ENCODE data around the gene ARFIP2. TPM values are rescaled to one million over a fixed set of nuclear protein-coding genes. Genes with fewer than 3 reads are reported as not detected.
"Not testable (repeated sequence)": the region's sequence is repeated elsewhere in the genome, so short reads cannot be mapped to it uniquely, and the experiment has no call there.

Gene ARFIP2
- total and polyA plus RNA-seq, 10 donors, result 23.4 to 72.7 (median 36.1) TPM

DNA sequence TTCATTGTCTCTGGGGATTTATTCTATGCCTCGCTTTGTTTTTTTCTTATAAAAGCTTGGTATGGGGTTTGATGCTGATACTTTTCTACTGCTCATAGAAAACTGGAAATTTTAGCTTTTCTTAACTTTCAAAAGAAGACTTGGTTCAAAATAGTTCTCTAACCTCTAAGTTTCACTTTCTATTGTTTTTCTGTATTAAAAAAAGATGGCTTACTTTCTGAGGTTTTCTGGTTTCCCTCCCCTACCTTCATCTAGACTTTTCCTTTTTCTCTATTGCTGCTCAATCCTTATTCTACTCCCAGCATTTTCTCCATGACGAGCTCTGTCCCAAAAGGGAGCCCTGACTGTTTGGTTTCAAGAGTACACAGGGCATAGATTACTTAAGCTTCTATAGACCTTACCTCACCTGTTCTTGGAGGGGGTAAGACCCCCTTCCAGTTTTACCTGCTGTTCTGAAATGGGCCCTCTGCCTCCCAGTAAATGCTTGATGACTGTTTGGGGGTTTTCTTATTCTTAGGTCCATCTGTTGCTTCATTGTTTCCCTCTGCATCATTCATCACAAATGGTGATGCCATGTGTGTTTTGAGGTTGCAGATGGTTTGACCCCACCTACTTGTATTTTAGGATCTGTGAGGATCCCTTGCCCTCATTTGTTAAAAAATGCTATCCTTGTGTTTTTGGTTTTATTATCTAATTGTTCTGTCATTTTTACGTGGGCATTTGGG lies 45.4 kb upstream of the ARFIP2 start:
- H3K4me3 ChIP-seq, result no peak overlapping the region
- H3K4me1 ChIP-seq, result peaks cover 0 to 10% (median 0%) of the 10 kb centered on the region in 6 donors
- no peaks in the 10 kb centered on the region for H3K9me3 ChIP-seq
- H3K27me3 ChIP-seq (replicated peaks in 1 of 7), result no peaks in the 10 kb centered on the region
- peaks cover 0 to 36% (median 10%) of the 10 kb centered on the region in 6 donors for H3K36me3 ChIP-seq
- intact Hi-C loops (cut with DNase I; ENCODE audit: low total_unique reads), result no loop called here
- no peak for TF ChIP-seq POLR2AphosphoS5 (IDR thresholded peaks at IDR 0.05)
- no peak for DNase-seq
- no peak overlapping the region for H3K27ac ChIP-seq
- WGBS, 5 donors, result 80 to 83% (median 83%) methylated on average over 3 of the region's 3 CpGs

DNA sequence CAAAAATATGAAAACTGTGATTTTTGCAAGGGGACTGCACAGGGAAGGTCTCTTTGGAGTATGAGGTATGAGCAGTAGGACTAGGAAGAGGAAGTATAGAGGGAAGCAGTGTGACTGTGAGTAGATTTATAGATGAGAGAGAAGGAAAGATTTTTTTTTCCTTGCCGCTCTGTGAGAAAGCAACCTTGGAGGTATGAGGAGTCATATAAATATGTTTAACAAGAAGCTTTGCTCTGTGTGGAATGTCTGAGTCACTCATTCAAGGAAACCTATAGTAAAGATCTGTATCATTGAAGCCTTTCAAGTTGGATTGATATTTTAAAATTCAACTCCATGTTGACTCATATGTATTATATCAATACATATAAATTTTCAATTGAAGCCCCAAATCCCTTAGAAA lies 42.1 kb upstream of the ARFIP2 start:
- 0 to 84% (median 50%) methylated on average over 1 of the region's 1 CpG for WGBS, 5 donors
- no peak for DNase-seq
- no peak overlapping the region for H3K27ac ChIP-seq
- intact Hi-C loops (cut with DNase I; ENCODE audit: low total_unique reads), result no loop called here
- peaks cover 0 to 10% (median 0%) of the 10 kb centered on the region in 6 donors for H3K4me1 ChIP-seq
- H3K36me3 ChIP-seq, result peaks cover 0 to 43% (median 13%) of the 10 kb centered on the region in 6 donors
- no peak overlapping the region for H3K4me3 ChIP-seq
- no peaks in the 10 kb centered on the region for H3K27me3 ChIP-seq (replicated peaks in 1 of 7)
- TF ChIP-seq POLR2A (IDR thresholded peaks at IDR 0.05), result no peak
- TF ChIP-seq POLR2AphosphoS5 (IDR thresholded peaks at IDR 0.05), result no peak
- TF ChIP-seq, protein P1, sequence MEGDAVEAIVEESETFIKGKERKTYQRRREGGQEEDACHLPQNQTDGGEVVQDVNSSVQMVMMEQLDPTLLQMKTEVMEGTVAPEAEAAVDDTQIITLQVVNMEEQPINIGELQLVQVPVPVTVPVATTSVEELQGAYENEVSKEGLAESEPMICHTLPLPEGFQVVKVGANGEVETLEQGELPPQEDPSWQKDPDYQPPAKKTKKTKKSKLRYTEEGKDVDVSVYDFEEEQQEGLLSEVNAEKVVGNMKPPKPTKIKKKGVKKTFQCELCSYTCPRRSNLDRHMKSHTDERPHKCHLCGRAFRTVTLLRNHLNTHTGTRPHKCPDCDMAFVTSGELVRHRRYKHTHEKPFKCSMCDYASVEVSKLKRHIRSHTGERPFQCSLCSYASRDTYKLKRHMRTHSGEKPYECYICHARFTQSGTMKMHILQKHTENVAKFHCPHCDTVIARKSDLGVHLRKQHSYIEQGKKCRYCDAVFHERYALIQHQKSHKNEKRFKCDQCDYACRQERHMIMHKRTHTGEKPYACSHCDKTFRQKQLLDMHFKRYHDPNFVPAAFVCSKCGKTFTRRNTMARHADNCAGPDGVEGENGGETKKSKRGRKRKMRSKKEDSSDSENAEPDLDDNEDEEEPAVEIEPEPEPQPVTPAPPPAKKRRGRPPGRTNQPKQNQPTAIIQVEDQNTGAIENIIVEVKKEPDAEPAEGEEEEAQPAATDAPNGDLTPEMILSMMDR (IDR thresholded peaks at IDR 0.05 in 8 of 11, conservative IDR thresholded peaks at IDR 0.05 in 3 of 11), result no peak
- no peaks in the 10 kb centered on the region for H3K9me3 ChIP-seq

DNA sequence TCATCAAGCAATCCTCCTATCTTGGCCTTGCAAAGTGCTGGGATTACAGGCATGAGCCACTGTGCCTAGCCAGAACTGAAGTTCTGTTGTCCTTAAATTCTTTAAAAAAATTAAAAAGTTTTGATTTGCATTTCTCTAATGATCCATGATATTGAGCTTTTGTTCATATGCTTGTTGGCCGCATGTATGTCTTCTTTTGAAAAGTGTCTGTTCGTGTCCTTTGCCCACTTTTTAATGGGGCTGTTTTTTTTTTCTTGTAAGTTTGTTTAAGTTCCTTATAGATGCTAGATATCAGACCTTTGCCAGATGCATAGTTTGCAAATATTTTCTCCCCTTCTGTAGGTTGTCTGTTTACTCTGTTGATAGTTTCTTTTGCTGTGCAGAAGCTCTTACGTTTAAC lies 40.8 kb upstream of the ARFIP2 start:
- WGBS, 5 donors, result 91 to 97% (median 96%) methylated on average over 3 of the region's 3 CpGs
- H3K9me3 ChIP-seq; H3K4me1 ChIP-seq; H3K27me3 ChIP-seq (replicated peaks in 1 of 7); intact Hi-C loops (cut with DNase I; ENCODE audit: low total_unique reads); H3K4me3 ChIP-seq; H3K27ac ChIP-seq; DNase-seq: not testable (repeated sequence)
- H3K36me3 ChIP-seq, result peaks cover 0 to 50% (median 16%) of the 10 kb centered on the region in 6 donors

DNA sequence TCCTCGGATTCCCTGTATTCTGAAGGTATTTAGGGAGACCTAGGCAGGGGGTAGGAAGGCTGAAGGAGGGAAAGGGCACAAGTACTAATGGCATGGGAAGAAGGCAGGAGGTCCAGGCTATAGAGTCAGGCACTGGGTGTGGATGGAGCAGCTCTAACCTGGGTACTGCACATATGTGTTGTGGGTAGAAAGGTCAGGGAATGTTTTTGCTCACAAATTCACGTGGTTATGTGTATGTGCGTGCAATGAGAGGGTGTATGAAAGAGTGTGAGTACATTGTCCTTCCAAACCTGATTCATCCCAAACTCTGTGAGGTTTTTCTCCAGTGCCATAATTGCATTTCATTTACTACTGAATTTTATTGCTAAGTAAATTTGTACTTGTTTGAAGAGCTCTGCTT lies 39.1 kb upstream of the ARFIP2 start:
- WGBS, 5 donors, result 88 to 96% (median 93%) methylated on average over 3 of the region's 3 CpGs
- Histone ChIP-seq H3K36me3 (peaks cover 0 to 60% (median 18%) of the 10 kb centered on the region in 6 donors), H3K4me1 (no peaks in the 10 kb centered on the region), H3K27me3 (replicated peaks in 1 of 7) (no peaks in the 10 kb centered on the region), H3K4me3 (no peak overlapping the region), H3K27ac (no peak overlapping the region), H3K9me3 (no peaks in the 10 kb centered on the region)
- intact Hi-C loops (cut with DNase I; ENCODE audit: low total_unique reads), result no loop called here
- DNase-seq, result no peak
- TF ChIP-seq, protein P1 (IDR thresholded peaks at IDR 0.05 in 8 of 11, conservative IDR thresholded peaks at IDR 0.05 in 3 of 11), result no peak
- TF ChIP-seq POLR2AphosphoS5 (IDR thresholded peaks at IDR 0.05) (no peak), POLR2A (IDR thresholded peaks at IDR 0.05) (no peak)

DNA sequence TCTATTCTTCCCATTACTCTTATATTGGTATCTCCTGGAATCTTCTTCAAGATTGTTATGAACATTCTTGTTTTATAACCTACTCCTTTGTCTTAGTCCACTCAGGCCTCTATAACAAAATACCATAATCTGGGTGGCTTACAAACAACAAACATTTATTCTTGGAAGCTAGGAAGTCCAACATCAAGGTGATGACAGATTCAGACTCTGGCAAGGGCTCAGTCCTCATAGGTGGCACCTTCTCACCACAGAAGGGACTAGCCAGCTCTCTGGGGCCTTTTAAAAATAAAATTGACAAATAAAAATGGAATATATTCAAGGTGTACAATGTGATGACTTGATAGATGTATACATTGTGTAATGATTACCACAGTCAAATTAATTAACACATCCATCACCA lies 35.7 kb upstream of the ARFIP2 start:
- no peak overlapping the region for H3K27ac ChIP-seq
- DNase-seq, result no peak
- TF ChIP-seq POLR2A (IDR thresholded peaks at IDR 0.05), result no peak

More for the DNA sequence above, 35.7 kb upstream of the ARFIP2 start:
- no peak overlapping the region for H3K4me3 ChIP-seq
- peaks cover 0 to 18% (median 4%) of the 10 kb centered on the region in 8 donors for H3K9me3 ChIP-seq
- no peaks in the 10 kb centered on the region for H3K27me3 ChIP-seq (replicated peaks in 1 of 7)
- H3K4me1 ChIP-seq, result no peaks in the 10 kb centered on the region
- intact Hi-C loops (cut with DNase I; ENCODE audit: low total_unique reads), result no loop called here
- H3K36me3 ChIP-seq, result peaks cover 0 to 84% (median 32%) of the 10 kb centered on the region in 6 donors

All from spleen (tissue), 11 donors.